GM19455 (cell line): ENCODE data around the gene DLK1.

Experiments used
- ATAC-seq: cut with Tn5 transposase; IDR thresholded peaks from one replicate; pipeline ENCODE4 v1.9.1; 2021; ENCODE audit not compliant: unreplicated experiment

The DLK1 gene

DNA sequence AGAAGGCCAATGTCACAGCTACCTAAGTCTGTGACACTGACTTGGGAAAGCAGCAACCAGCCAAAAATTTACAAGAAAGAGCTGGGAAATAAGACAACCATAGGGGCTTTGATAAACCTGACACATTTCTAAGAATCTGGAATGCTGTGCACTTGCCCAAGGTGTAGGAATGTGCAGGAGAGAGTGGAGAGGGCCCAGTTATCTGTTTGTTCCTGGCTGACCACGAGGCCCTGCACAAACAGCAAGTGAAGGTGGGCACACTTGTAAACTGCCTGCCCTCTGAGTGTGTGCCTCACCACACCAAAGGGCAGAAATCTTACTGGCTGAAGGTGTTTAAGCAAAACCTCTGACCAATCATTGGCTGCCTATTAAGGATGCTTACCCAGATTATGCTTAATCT, 27.3 kb downstream of the DLK1 start:
- no peak for ATAC-seq

DNA sequence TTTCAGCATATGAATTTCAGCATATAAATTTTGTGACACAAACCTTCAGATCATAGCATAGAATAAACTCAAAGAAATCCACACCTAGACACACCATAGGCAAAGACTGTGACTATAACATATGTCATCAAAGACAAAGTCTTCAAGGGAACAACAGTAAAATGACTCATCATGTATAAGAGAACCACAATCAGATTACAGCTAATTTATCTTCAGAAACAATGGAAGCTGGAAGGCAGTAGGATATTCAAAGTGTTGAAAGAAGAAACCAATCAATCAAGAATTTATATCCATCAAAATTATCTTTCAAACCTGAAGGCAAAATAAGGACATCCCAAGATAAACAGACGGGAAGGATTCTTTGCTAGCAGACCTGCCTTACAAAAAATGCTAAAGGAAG, 29.0 kb downstream of the DLK1 start:
- no peak for ATAC-seq

DNA sequence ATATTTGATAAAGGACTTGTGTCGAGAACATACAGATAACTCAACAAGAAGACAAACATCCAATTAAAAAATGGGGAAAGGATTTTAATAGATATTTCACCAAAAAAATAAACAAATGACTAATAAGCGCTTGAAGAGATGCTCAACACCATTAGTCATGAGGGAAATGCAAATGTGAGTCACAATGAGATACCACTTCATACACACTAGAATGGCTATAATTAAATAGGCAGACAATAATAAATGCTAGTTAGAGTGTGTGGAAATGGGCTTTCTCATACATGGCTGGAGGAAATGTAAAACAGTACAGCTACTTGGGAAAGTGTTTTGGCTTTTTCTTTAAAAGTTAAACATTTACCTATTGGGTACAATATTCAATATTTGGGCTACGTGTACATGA, 34.8 kb downstream of the DLK1 start:
- ATAC-seq: no peak

DNA sequence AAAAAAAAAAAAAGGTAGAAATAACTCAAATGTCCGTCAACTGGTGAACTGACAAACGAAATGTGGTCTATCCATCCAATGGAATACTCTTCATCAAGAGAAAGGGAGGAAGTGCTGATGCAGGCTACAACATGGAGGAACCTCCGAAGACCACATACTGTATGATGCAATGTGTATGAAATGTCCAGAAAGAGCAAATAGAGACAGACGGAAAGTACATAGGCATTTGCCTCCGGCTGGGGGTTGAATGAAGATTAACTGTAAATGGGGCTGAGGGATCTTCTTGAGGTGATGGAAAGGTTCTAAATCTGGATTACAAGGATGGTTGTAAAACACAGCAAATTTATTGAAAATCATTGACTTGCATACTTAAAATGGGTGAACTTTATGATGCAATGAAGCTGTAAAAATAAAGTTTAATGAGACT, 35.4 kb downstream of the DLK1 start:
- ATAC-seq: no peak

DNA sequence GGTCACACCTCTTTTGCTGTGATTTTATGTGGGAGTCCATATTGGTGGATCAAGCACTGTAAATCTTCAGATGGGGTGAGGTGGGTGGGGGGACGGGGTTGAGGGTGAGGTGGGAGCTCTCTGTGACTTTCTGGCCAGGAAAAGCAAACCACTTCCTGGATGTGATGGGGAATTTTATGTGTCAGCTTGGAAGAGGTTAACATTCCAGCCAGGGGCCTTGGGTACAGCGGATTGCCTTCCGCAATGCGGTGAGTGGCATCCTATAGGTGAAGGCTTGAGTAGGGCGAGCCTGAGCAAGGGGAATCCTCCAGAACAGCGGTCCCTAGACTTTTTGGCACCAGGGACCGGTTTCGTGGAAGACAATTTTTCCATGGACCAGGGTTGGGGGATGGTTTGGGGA, 36.2 kb downstream of the DLK1 start:
- ATAC-seq: no peak

DNA sequence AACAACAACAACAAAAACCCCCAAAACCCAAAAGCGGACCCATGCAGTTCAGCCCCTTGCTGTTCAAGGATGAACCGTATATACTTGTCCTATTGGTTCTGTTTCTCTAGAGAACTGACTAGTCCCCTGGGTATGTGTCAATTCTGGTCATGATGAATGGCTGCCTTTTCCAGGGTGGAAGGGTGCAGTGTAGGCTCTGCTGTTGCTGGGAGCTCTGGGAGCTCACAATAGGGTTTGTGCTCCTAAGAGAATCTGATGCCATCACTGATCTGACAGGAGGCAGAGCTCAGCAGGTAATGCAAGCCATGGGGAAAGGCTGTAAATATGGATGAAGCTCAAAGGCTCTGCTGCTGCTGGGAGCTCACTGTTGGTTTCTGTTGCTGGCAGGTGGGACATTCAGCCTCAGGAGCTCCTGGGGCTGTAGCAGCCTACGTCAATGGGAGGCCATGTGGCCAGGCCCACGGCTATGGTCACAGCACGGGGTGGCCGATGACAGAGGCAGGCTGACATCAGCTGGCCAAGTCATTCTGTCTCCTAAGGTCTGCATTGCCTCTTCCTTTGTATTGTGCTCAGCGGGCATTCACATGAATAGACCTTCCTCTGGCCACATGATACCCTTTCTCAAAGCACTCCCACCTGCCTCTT, 37.9 kb downstream of the DLK1 start:
- ATAC-seq: no peak

DNA sequence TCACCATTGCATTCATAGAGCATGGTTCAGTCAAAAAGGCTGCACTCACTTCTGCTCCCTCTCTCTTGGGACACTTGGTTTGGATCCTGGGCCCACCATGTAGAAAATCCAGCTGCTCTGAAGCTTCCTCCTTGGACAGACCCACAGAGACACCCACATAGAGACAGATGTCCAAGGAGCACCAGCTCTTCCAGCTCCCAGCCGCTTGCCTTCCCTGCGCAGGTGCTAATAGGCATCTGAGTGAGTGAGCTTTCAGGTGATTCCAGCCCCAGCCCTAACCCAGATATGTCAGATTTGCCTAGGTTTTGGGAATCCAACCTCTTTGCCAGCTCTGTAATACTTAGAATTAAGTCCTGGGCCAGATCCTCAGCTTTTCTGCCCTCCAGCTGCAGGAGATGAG, 38.6 kb downstream of the DLK1 start:
- no peak for ATAC-seq

DNA sequence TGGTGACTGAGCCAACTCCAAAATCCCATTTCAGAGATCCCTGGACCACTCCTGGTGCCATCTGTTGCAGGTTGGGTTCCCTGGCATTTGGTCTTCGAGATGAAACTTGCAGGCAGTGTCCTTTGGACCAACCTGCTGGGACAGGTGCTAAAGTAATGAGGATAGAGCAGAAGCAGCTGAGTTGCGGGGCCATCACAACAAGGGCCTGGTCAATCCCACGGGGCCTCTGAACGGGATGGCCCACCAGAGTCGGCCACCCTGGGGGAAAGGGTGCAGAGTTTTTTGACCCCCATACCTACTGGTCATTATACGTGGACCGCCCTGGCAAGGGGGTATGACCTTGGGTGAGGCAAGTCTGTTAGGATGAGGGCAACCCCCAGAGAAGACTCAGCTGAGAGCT, 39.3 kb downstream of the DLK1 start:
- ATAC-seq: no peak

DNA sequence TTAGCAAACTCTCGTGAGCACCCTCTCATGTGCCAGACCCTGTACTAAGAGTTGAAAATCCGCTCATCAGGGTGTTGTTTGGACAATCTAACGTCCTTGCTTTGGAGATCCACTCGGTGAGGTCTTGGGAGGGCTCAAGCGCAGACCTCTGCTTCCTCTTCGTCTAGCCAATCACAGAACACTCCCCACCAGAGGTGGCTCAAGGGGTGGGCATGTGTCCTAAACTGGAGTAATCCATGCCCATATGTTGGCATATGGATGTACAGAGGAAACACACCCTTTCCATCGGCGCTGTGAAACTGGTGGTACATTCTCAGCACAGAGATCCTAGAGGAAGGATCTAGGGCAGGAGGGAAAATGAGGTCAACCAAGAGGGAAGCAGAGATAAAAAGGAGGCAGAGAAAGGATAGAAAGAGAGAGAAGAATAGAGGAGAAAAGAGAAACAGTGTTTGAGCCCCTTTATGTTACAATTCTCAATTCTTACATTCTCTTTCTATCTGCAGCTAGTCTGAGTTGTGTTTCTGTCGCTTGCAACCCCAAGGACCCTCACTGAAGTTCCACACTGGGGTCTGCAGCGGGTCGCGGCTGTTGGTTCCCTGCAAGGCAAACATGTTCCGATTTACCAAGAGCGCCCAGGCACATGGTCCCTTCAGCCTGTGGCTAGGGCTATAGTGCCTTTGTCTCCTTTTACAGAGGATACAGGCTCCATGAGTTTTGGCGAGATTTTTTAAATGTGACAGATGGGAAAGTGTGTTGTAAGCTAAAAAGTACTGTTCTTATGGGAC, 40.5 kb downstream of the DLK1 start:
- ATAC-seq: no peak

DNA sequence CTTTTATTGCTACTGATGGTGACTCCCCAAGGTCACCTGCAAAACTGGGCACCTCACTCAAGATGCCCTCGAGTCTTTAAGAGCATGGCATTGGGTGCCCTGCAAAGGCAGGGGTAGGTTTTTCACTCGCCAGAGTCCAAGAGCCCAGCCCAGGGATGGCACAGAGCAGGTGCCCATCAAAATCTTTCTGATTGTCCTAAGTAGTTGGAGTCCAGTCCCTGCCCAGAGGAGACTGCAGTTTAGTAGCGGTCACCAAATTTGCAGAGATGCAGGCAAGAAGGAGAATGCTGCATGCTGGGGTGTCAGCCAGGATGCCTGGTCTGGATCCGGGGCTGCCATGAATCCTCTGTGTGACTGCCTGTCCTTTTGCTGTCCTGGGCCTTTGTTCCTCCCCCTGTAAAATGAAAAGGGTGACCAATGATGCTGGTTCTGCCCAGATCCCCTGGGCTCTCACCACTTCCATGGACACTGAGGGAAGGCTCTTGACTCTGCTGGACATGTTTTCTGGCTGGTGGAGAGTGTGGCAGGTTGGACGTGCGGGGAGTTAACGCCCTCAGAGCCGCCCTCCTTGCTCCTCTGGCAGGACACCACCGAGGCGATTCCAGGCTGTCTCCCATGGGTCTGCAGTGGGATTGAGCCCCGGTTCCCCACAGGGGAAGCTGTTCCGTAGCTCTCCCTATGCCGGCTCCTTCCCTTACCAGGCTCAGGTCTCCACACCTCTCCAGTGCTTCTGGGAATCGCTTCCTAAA, 41.3 kb downstream of the DLK1 start:
- ATAC-seq: no peak

DNA sequence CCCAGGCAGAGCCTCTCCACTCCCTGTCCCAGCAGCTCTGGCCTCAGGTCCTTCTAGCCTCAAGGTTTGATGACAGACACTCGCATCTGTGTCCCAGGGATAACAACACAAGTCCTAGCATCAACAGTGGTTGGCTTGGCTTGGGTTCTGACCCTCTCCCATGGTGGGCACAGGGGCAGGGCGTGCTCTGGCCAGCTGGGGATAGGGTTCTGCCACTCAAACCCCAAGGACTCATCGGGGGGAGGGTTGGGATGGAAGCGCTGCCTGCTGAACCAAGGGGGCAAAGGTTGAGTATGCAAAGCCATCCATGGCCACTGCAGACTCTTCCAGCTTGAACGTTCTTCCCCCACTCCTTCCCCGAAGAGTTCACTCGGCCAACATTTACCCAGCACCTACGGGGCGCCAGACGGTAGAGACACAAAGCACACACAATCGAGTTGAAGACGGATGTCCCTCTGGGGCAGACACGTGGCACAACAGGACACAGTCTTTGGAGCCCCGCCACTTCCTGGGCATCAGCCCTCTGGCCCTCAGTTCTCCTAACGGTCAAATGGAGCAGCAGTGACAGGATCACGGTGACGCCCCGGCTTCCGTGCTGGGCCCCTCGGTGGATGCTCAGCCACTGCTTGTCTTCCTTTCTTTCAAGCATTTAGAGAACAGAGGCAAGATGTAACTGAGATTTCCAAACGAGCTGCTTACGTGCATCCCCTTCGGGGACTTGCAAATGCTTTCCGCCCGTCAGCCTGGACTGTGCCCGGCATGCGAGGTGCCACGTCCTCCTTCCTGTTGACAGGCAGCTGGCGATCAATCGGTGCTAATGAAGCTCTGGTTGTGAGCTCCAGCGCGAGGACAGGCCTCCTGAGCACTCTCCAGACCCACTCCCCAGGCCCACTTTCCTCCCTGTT, 42.6 kb downstream of the DLK1 start:
- ATAC-seq: no peak

DNA sequence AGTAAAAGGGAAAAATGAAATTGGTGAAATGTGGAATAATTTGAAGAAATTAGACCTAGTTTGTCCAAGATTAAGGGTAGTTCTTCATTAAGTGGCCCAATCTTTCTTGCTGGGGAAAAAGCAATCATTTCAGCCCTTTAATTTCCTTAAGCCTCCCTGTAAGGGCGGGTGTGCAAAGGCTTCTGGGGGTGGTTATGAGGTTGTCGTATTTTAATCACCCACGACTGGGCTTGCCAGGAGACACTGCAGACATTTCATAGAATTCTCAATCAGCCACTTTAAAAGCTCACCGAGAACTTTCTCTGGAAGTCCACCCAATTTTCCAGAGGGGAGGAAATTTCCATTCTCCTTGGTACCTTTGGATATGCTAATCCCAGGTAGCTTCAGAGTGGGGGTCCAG, 43.4 kb downstream of the DLK1 start:
- ATAC-seq: no peak

DNA sequence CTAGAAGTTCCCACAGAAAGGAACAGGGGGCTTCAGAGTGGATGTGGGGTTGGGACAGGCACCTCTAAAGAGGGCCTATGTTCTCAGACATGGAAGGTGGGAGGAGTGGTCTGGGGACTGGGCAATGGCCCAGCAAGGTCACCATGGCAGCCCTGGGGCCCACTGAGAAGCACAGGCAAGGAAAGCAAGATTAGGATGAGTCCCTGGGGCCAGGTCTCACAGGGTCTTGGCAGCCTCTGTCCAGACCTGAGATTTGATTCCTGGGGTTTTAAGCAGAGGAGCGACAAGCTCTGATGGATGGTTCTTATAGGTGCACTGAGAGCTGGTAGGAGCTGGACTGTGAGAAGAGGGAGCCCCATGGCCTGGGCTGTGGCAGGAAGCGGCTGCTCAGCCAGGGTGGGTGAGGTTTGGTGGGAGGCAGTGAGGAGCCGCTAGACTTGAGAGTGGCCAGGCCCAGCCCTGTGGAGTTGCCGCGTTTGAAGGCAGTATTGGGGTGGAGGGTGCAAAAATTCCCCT, 44.0 kb downstream of the DLK1 start:
- no peak for ATAC-seq

DNA sequence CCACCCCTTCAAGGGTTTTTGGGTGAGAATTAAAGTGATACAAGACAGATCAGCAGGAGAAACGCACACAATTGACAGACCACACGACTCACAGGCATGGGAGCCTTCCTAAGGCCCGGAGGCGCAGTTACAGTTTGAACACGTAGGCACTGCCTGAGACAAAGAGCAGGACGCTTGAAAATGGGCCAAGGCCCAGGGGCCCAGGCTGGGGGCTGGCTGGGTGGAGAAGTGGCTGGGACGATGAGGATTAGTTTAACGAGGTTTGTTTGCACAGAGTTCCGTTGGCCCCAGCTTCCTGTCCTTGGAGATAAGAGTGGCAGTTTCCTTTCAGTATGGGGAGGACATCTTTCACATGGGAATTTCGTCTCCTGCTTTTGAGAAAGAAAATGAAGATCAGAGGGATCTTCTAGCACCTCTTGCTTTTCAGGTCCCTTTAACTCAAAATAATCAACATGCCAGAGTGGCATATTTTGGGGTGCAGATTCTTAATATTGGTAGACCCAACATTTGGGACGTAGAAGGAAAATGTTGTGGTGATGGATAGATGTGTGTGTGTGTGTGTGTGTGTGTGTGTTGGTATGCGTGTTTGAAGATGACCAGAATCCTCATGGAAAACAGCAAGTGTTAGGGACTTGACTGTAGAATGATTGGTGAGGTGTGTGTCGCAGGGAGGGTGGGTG, 44.6 kb downstream of the DLK1 start:
- ATAC-seq: no peak

DNA sequence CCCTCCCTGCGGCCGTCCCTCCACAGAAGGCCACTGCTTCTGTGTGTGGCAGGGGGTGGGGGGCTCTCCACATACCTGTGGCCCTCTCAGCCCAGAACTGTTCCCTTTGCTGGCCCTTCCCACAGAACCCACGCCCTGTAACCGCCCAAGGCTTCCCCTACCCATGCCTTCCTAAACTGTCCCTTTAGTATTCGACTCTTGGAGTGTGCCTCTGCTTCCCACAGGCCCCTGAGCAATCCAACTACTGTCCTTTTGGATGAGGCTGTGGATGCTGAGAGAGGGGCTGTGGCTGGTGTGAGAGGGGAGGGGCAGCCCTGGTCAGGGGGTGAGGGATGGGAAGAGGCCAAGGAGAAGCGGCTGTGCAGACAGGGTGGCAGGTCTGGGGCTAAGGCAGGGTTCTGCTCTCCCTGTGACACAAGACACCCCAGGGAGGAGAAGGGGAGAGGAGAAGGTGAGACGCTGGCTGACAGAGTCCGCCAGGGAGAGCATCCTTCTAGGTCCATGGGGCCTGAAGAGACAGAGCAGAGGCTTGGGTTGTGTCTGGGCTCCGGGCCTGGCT, 46.0 kb downstream of the DLK1 start:
- no peak for ATAC-seq

DNA sequence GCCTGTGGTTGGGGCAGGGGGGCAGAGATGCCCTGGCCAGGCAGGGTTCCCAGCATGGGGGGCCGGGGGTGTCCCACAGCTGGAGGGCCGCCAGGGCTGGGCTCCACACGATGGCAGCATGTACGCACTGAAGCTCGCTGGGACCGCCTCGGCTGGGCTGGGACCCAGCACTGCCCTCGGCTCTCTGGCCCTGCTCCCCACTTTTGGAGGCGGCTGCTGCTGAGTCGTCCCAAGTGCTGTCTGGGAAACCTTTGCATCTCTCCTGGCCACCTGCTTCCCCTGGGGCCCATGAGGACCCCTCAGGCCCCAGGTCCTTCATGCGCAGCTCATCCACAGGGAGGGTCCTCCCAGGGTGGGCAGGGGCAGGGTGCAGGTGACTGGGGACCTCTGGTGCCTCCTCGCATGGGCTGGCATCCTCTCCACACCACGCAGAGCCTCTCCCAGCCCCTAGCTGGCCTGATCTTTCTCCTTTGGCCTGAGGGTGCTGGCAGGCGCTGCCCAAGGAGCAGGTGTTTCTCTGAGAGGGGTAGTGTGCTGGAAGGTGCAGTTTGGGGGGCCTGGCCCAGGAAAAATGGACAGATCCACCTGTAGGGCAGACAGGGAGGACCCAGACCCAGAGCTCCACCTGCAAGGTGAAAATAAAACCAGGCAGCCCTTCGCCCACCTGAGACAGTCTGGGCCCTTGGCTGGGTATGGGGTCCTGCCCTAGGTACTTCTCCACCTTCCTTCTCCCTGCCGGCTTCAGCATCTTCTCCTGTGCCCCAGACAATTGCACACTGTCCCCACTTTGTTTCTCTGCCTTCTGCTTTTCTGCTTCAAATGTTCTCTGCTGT, 46.9 kb downstream of the DLK1 start:
- ATAC-seq: no peak

DNA sequence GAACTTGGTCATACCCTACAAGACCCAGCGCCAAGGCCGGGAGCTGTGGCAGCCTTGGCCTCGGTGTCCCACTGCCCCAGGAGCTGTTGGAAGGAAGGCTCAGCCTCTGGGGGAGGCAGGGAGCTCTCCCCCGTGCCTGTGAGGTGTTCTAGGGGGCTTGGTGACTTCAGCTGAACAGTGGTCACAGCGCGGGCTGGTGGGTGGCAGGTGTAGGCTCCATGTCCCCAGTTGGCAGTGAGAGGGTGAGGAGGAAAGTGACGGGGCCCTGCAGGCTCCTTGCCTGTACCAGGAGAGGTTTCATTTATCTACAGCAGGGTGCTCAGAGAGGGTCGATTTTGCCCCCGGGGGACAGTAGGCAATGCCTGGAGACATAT, 47.5 kb downstream of the DLK1 start:
- ATAC-seq: no peak

DNA sequence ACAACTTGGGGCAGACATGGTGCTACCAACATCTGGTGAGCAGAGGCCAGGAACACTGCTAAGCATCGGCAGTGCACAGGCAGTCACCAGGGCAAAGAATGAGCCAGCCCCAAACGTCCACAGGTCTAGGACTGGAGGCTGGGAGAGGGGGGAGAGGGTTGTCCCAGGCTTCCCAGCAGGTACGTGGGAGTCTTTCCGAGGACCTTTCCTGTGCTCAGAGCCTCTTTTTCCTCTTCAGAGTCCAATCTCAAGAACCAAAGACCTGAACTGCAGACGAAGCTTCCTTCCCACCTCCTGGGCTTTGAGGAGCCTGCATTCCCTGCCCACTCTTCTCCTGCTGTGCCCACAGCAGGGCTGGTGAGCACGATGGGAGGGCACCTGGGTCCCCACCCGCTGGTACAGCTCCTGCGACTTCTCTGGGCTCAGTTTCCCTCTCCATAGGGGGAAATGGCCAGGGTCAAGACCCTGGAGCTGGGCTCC, 48.7 kb downstream of the DLK1 start:
- no peak for ATAC-seq
